ENCODE measurements around the gene RELB.
"Not testable (repeated sequence)": the region's sequence is repeated elsewhere in the genome, so short reads cannot be mapped to it uniquely, and the experiment has no call there.

Gene RELB

DNA sequence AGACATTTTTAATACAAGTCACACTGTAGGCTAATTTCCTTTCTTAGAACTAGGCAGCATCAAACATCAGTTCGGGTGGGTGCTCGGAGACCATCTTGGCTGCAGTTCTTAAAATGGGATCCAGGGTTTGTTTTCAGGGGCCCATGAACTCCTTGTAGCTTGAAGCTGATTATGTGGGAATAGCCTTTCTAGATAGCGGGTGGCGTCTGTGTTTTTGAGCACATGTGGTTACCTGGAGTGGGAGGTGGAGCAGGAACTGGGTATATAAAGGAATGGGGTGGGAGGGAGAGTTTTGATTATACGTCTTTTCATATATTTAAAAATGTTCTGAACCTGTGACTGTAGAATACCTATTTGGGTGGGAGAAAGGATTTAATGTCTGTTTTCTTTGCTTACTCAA is 33.1 kb upstream of the RELB start:
- TF ChIP-seq, protein P1, sequence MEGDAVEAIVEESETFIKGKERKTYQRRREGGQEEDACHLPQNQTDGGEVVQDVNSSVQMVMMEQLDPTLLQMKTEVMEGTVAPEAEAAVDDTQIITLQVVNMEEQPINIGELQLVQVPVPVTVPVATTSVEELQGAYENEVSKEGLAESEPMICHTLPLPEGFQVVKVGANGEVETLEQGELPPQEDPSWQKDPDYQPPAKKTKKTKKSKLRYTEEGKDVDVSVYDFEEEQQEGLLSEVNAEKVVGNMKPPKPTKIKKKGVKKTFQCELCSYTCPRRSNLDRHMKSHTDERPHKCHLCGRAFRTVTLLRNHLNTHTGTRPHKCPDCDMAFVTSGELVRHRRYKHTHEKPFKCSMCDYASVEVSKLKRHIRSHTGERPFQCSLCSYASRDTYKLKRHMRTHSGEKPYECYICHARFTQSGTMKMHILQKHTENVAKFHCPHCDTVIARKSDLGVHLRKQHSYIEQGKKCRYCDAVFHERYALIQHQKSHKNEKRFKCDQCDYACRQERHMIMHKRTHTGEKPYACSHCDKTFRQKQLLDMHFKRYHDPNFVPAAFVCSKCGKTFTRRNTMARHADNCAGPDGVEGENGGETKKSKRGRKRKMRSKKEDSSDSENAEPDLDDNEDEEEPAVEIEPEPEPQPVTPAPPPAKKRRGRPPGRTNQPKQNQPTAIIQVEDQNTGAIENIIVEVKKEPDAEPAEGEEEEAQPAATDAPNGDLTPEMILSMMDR (IDR thresholded peaks at IDR 0.05; ENCODE audit: poor library complexity, severe bottlenecking) = no peak
- ATAC-seq (ENCODE audit: low read depth) = no peak
- peaks cover 25% of the 10 kb centered on the region for H3K36me3 ChIP-seq (ENCODE audit: low read depth)

DNA sequence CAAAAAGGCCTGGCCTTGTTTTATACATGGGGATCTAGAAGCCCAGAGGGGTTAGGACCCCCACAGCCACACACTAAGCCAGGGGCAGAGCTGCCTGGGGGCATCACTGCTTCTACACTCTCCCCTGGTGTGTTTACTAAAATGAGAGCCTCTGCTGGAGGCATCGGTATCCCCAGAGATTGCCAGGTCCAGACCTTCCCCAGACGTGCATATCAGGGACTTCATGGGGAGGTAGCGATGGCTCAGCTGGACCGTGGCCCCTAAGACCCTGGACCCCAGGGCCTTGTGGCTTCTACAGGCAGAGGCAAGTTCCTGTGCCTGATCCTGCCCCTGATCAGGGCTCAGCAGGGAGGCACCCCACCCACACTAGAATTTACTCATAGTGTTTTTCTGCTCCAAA is 32.6 kb upstream of the RELB start:
- TF ChIP-seq, protein P1 (IDR thresholded peaks at IDR 0.05; ENCODE audit: poor library complexity, severe bottlenecking) = no peak
- DNase-seq (ENCODE audit: low spot score) = no peak
- no peaks in the 10 kb centered on the region for H3K27me3 ChIP-seq (ENCODE audit: insufficient read depth, poor library complexity, severe bottlenecking)
- ATAC-seq (ENCODE audit: low read depth) = no peak
- H3K36me3 ChIP-seq (ENCODE audit: low read depth) = peaks cover 25% of the 10 kb centered on the region
- no peaks in the 10 kb centered on the region for H3K9me3 ChIP-seq (ENCODE audit: severe bottlenecking)
- no peak overlapping the region for H3K4me3 ChIP-seq (ENCODE audit: severe bottlenecking)
- H3K4me1 ChIP-seq (ENCODE audit: insufficient read depth, poor library complexity, severe bottlenecking) = no peaks in the 10 kb centered on the region
- H3K27ac ChIP-seq (ENCODE audit: poor library complexity, severe bottlenecking) = no peak overlapping the region

More for the DNA sequence above, 33.1 kb upstream of the RELB start:
- no peak for DNase-seq (ENCODE audit: low spot score)
- Histone ChIP-seq H3K27ac (ENCODE audit: poor library complexity, severe bottlenecking) (no peak overlapping the region), H3K9me3 (ENCODE audit: severe bottlenecking) (no peaks in the 10 kb centered on the region), H3K27me3 (ENCODE audit: insufficient read depth, poor library complexity, severe bottlenecking) (no peaks in the 10 kb centered on the region), H3K4me3 (ENCODE audit: severe bottlenecking) (no peak overlapping the region), H3K4me1 (ENCODE audit: insufficient read depth, poor library complexity, severe bottlenecking) (no peaks in the 10 kb centered on the region)

DNA sequence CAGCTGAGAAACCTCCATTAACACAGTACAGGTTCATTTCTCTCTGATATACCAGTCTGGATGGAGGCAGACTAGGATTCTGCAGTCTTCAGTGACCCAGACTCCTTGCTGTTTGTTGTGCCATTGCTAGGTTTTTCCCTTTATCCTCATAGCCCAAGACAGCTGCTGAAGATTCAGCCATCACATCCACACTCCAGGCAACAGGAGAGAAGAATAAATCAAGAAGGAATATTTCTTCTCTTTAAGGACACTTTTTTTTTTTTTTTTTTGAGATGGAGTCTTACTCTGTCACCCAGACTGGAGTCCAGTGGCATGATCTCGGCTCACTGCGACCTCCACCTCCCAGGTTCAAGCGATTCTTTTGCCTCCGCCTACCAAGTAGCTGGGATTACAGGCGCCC is 31.8 kb upstream of the RELB start:
- Histone ChIP-seq H3K36me3 (ENCODE audit: low read depth) (peaks cover 26% of the 10 kb centered on the region), H3K4me1 (ENCODE audit: insufficient read depth, poor library complexity, severe bottlenecking) (no peaks in the 10 kb centered on the region), H3K27me3 (ENCODE audit: insufficient read depth, poor library complexity, severe bottlenecking) (no peaks in the 10 kb centered on the region), H3K27ac (ENCODE audit: poor library complexity, severe bottlenecking) (no peak overlapping the region), H3K4me3 (ENCODE audit: severe bottlenecking) (no peak overlapping the region), H3K9me3 (ENCODE audit: severe bottlenecking) (no peaks in the 10 kb centered on the region)
- DNase-seq (ENCODE audit: low spot score) (no peak), ATAC-seq (ENCODE audit: low read depth) (no peak)
- TF ChIP-seq, protein P1 (IDR thresholded peaks at IDR 0.05; ENCODE audit: poor library complexity, severe bottlenecking) = no peak

DNA sequence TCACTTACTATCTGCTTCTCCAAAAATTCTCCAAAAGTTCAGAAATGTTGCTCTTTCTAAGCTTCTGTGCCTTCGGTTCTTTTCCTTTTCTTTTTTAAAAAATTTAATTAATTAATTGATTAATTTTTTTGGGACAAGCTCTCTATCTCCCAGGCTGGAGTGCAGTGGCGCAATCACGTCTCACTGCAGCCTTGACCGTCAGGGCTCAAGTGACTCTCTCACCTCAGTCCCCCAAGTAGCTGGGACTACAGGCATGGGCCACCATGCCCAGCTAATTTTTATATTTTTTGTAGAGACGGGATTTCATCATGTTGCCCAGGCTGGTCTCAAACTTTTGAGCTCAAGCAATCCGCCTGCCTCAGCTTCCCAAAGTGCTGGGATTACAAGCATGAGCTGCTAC is 29.8 kb upstream of the RELB start:
- not testable (repeated sequence) for ATAC-seq (ENCODE audit: low read depth); H3K4me3 ChIP-seq (ENCODE audit: severe bottlenecking); DNase-seq (ENCODE audit: low spot score); H3K4me1 ChIP-seq (ENCODE audit: insufficient read depth, poor library complexity, severe bottlenecking); H3K9me3 ChIP-seq (ENCODE audit: severe bottlenecking); H3K27me3 ChIP-seq (ENCODE audit: insufficient read depth, poor library complexity, severe bottlenecking); H3K27ac ChIP-seq (ENCODE audit: poor library complexity, severe bottlenecking)
- H3K36me3 ChIP-seq (ENCODE audit: low read depth) = peaks cover 36% of the 10 kb centered on the region

GRCh38 chr19:44972802-44973201 is 28.5 kb upstream of the RELB start:
- Histone ChIP-seq H3K4me1 (ENCODE audit: insufficient read depth, poor library complexity, severe bottlenecking) (no peaks in the 10 kb centered on the region), H3K36me3 (ENCODE audit: low read depth) (peaks cover 48% of the 10 kb centered on the region), H3K27ac (ENCODE audit: poor library complexity, severe bottlenecking) (no peak overlapping the region), H3K27me3 (ENCODE audit: insufficient read depth, poor library complexity, severe bottlenecking) (no peaks in the 10 kb centered on the region), H3K4me3 (ENCODE audit: severe bottlenecking) (no peak overlapping the region), H3K9me3 (ENCODE audit: severe bottlenecking) (no peaks in the 10 kb centered on the region)
- DNase-seq (ENCODE audit: low spot score) (no peak), ATAC-seq (ENCODE audit: low read depth) (no peak)
- TF ChIP-seq, protein P1 (IDR thresholded peaks at IDR 0.05; ENCODE audit: poor library complexity, severe bottlenecking) = no peak

Data from RWPE2 (cell line).